Prostate gland (tissue), 2 donors: ENCODE results near the gene CDC42BPA. TPM values are rescaled to one million over a fixed set of nuclear protein-coding genes. Genes with fewer than 3 reads are reported as not detected.

Source experiments
- DNase-seq: peaks from one replicate; pipeline ENCODE4 v3.0.0-alpha.2; 2019; ENCODE audit warnings: low spot score
- H3K27ac ChIP-seq, 2 donors: fragments of 200-600 bp; sonication (generic); 2 replicates each; pipeline ENCODE4 v1.5.1; 2017 to 2019
- H3K27me3 ChIP-seq: fragments of 200-600 bp; sonication (generic); replicated peaks from 2 replicates; pipeline ENCODE4 v1.5.1; 2019; ENCODE audit not compliant: insufficient read depth
- H3K36me3 ChIP-seq, 2 donors: fragments of 200-600 bp; sonication (generic); 1 replicate in 1 of 2; 2 replicates in 1 of 2; pipeline versions ENCODE4 v1.5.1 to v1.8.1; 2017 to 2019
- H3K4me1 ChIP-seq: fragments of 200-600 bp; sonication (generic); replicated peaks from 2 replicates; pipeline ENCODE4 v1.5.1; 2019
- H3K4me3 ChIP-seq, 2 donors: fragments of 200-600 bp; sonication (generic); 2 replicates each; pipeline ENCODE4 v1.5.1; 2017 to 2019
- H3K9me3 ChIP-seq: fragments of 200-600 bp; sonication (generic); 2 replicates; pipeline ENCODE4 v1.5.1; 2017
- POLR2A ChIP-seq: fragments of 450-650 bp; IDR thresholded peaks from one replicate; pipeline ENCODE4 v1.6.1; 2016; ENCODE audit warnings: antibody characterized with exemption, mild to moderate bottlenecking
- POLR2AphosphoS5 ChIP-seq: sonication (generic); formaldehyde crosslinking; IDR thresholded peaks from one replicate; pipeline ENCODE4 v1.6.1; 2017; ENCODE audit warnings: antibody characterized with exemption
- WGBS: methylation state at CpG from one replicate; pipeline ENCODE4 v1.1.5; 2018; 5-methylcytosine and 5-hydroxymethylcytosine counted together
- intact Hi-C: fragments of 100-400 bp; cut with DNase I; formaldehyde crosslinking; loops from one replicate; pipeline ENCODE4 v1.14.2; 2022
- total RNA-seq, 2 donors: library from RNA; depleted of rRNA; stranded (reverse); fragments of >200 nt; gene quantifications; one replicate each; pipeline ENCODE4 v1.1.0, GENCODE V29; 2016
- TF ChIP-seq, protein P1 (sequence below), 4 experiments: fragments of 200-600 bp in 2 of 4; fragments of 450-650 bp in 2 of 4; sonication (generic) in 2 of 4; IDR thresholded peaks; 1 replicate in 3 of 4; 2 replicates in 1 of 4; pipeline ENCODE4 v1.5.1; 2016 to 2019; ENCODE audit warnings: antibody characterized with exemption in 4 of 4, mild to moderate bottlenecking in 2 of 4, moderate library complexity in 2 of 4

Gene CDC42BPA
- total RNA-seq, 2 donors from 2014 or later, result 31.3 to 76.9 TPM

GRCh38 chr1:227182012-227182411, 136.3 kb downstream of the CDC42BPA start:
- H3K9me3 ChIP-seq, result no peaks in the 10 kb centered on the region
- H3K27ac ChIP-seq, result no peak overlapping the region
- no peaks in the 10 kb centered on the region for H3K36me3 ChIP-seq
- 96% methylated on average over 3 of the region's 3 CpGs for WGBS
- TF ChIP-seq, protein P1, sequence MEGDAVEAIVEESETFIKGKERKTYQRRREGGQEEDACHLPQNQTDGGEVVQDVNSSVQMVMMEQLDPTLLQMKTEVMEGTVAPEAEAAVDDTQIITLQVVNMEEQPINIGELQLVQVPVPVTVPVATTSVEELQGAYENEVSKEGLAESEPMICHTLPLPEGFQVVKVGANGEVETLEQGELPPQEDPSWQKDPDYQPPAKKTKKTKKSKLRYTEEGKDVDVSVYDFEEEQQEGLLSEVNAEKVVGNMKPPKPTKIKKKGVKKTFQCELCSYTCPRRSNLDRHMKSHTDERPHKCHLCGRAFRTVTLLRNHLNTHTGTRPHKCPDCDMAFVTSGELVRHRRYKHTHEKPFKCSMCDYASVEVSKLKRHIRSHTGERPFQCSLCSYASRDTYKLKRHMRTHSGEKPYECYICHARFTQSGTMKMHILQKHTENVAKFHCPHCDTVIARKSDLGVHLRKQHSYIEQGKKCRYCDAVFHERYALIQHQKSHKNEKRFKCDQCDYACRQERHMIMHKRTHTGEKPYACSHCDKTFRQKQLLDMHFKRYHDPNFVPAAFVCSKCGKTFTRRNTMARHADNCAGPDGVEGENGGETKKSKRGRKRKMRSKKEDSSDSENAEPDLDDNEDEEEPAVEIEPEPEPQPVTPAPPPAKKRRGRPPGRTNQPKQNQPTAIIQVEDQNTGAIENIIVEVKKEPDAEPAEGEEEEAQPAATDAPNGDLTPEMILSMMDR (IDR thresholded peaks at IDR 0.05), result no peak
- TF ChIP-seq POLR2AphosphoS5 (no peak), POLR2A (no peak)
- intact Hi-C loops, result no loop called here
- DNase-seq, result no peak
- no peak overlapping the region for H3K4me3 ChIP-seq
- no peaks in the 10 kb centered on the region for H3K4me1 ChIP-seq
- H3K27me3 ChIP-seq, result no peaks in the 10 kb centered on the region

DNA sequence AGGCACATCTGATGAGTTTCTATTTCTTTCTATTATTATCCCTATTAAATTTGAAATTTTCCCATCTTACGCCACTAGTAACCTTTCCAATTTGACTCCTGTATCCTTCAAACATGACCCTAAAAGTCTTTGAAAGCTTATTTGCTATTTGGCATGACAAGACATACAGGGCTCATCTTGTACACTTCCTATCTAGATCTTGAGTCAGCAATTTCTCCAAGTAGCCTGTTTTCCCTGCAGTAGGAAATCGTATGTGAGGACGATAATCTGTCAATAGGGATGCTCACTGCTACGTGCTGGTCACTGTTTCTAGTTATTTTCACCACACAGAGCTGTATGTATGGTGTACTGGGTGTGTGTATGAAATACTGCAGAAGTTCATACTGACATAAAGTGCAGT, 142.7 kb downstream of the CDC42BPA start:
- Histone ChIP-seq H3K27ac (no peak overlapping the region), H3K9me3 (no peaks in the 10 kb centered on the region), H3K4me1 (no peaks in the 10 kb centered on the region), H3K4me3 (no peak overlapping the region), H3K27me3 (no peaks in the 10 kb centered on the region), H3K36me3 (no peaks in the 10 kb centered on the region)
- no peak for DNase-seq
- TF ChIP-seq, protein P1 (IDR thresholded peaks at IDR 0.05), result no peak
- TF ChIP-seq POLR2AphosphoS5 (no peak), POLR2A (no peak)
- WGBS, result 89% methylated on average over 4 of the region's 4 CpGs
- intact Hi-C loops, result no loop called here

DNA sequence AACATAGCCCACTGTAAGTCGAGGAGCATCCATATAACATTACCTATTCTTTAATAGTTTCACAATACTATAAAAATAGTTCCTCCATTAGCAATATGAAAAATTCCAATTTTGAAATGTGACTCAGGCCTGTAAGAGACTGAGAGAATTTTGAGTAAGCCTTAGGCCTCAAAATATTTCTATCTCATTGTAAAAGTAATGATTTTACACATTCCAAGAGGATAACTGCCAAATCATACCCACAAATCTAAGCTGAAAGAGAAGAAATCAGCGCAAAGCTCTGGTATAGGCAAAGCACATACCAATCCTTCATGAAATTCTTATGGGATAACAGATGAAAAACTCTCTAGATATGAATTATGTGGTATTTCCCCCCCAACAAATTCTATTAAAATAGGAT, 144.1 kb downstream of the CDC42BPA start:
- Histone ChIP-seq H3K4me1 (no peaks in the 10 kb centered on the region), H3K27me3 (no peaks in the 10 kb centered on the region), H3K4me3 (no peak overlapping the region), H3K9me3 (no peaks in the 10 kb centered on the region), H3K36me3 (no peaks in the 10 kb centered on the region), H3K27ac (no peak overlapping the region)
- DNase-seq, result no peak
- 87% methylated on average over 2 of the region's 2 CpGs for WGBS
- TF ChIP-seq, protein P1 (IDR thresholded peaks at IDR 0.05), result no peak
- no peak for TF ChIP-seq POLR2AphosphoS5
- no peak for TF ChIP-seq POLR2A
- intact Hi-C loops, result no loop called here

- no peaks in the 10 kb centered on the region for H3K9me3 ChIP-seq
- H3K27me3 ChIP-seq, result no peaks in the 10 kb centered on the region
- DNase-seq, result no peak
- intact Hi-C loops, result no loop called here
- H3K4me1 ChIP-seq, result no peaks in the 10 kb centered on the region
- 59% methylated on average over 3 of the region's 3 CpGs for WGBS
- TF ChIP-seq, protein P1 (IDR thresholded peaks at IDR 0.05), result no peak
- TF ChIP-seq POLR2AphosphoS5 (no peak), POLR2A (no peak)
- H3K27ac ChIP-seq, result no peak overlapping the region
- H3K36me3 ChIP-seq, result no peaks in the 10 kb centered on the region
- H3K4me3 ChIP-seq, result no peak overlapping the region
These were observed 147.7 kb downstream of the CDC42BPA start for GRCh38 chr1:227170361-227171166.

DNA sequence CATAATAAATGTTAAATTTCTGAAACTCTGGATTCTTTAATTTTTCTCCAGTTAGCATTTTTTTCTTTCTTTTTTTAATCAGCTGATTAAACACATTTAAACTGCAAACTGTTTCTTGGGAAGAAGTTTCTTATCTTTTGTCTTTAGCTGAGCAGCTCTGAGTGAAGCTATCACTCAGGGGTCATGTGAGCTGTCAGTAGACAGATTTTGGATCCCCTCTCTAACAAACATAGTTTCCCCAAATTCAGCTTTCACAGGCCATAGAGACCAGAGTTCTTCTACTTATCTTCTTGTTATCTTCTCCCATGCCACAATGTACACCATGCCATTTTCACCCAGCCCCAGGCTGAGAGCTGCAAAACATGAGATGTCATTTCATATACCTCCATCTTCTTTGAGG, 148.9 kb downstream of the CDC42BPA start:
- Histone ChIP-seq H3K9me3 (no peaks in the 10 kb centered on the region), H3K4me1 (no peaks in the 10 kb centered on the region), H3K27ac (no peak overlapping the region), H3K27me3 (no peaks in the 10 kb centered on the region), H3K36me3 (no peaks in the 10 kb centered on the region), H3K4me3 (no peak overlapping the region)
- intact Hi-C loops, result no loop called here
- no peak for DNase-seq
- TF ChIP-seq, protein P1 (IDR thresholded peaks at IDR 0.05), result no peak
- no peak for TF ChIP-seq POLR2A
- no peak for TF ChIP-seq POLR2AphosphoS5
